AG04449 (cell line): ENCODE results near the gene QTRT2.

Experiments used
- CTCF ChIA-PET: fragments of 350-600 bp; formaldehyde crosslinking; extraction: SDS; loops from one replicate; lab custom pipeline; 2021; ENCODE audit warnings: antibody characterized with exemption; lab: Yijun Ruan, JAX
- POLR2A ChIA-PET: fragments of 400-600, 350-600 bp; formaldehyde crosslinking; extraction: SDS; loops from one replicate; lab custom pipeline; 2020; ENCODE audit warnings: antibody characterized with exemption, inconsistent platforms; lab: Yijun Ruan, JAX
- DNase-seq: peaks from one replicate; pipeline ENCODE4 v3.0.0-alpha.2; 2010; ENCODE audit warnings: low read depth, low spot score
- H3K4me3 ChIP-seq: 2 replicates; pipeline ENCODE4 v1.5.1; 2011; ENCODE audit warnings: low read depth, mild to moderate bottlenecking, control low read depth, low read length
- TF ChIP-seq, protein P1 (sequence below): IDR thresholded peaks from one replicate; pipeline ENCODE4 v1.5.1; 2011; ENCODE audit warnings: mild to moderate bottlenecking, moderate library complexity, low read length, control low read depth, inconsistent platforms; ENCODE audit not compliant: insufficient read depth; ENCODE audit errors: missing control alignments

Gene QTRT2

GRCh38 chr3:114080201-114080600 is 23.7 kb downstream of the QTRT2 start:
- ChIA-PET POLR2A (no interaction called here), CTCF (interaction anchor here (1.1 kb wide), 2 partner anchors 71 to 219 kb away, joined by 3 to 4 read pairs; no protein-coding TSS in a partner anchor)

GRCh38 chr3:114081037-114081436 is 24.5 kb downstream of the QTRT2 start:
- no peak overlapping the region for H3K4me3 ChIP-seq
- no peak for DNase-seq
- ChIA-PET POLR2A (no interaction called here), CTCF (interaction anchor here (0.7 to 1.1 kb wide), 2 partner anchors 12 to 219 kb away, joined by 3 read pairs; no protein-coding TSS in a partner anchor)
- TF ChIP-seq, protein P1, sequence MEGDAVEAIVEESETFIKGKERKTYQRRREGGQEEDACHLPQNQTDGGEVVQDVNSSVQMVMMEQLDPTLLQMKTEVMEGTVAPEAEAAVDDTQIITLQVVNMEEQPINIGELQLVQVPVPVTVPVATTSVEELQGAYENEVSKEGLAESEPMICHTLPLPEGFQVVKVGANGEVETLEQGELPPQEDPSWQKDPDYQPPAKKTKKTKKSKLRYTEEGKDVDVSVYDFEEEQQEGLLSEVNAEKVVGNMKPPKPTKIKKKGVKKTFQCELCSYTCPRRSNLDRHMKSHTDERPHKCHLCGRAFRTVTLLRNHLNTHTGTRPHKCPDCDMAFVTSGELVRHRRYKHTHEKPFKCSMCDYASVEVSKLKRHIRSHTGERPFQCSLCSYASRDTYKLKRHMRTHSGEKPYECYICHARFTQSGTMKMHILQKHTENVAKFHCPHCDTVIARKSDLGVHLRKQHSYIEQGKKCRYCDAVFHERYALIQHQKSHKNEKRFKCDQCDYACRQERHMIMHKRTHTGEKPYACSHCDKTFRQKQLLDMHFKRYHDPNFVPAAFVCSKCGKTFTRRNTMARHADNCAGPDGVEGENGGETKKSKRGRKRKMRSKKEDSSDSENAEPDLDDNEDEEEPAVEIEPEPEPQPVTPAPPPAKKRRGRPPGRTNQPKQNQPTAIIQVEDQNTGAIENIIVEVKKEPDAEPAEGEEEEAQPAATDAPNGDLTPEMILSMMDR: no peak

More at GRCh38 chr3:114080201-114080600, 23.7 kb downstream of the QTRT2 start:
- no peak for DNase-seq
- TF ChIP-seq, protein P1: no peak
- H3K4me3 ChIP-seq: no peak overlapping the region

DNA sequence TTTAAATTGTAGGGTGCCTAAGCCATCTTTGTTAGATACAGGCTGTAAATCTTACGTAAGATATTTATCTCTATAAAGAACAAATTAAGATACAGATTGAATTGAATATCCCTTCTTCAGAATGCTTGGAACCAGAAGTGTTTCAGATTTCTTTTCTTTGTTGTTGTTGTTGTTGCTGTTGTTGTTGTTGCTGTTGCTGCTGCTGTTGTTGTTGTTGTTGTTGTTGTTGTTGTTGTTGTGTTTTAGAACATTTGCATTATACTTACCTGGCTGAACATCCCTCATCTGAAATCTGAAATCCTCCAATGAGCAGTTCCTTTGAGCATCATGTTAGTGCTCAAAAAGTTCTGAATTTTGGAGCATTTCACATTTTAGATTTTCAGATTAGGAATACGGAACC is 26.6 kb downstream of the QTRT2 start:
- CTCF ChIA-PET: no interaction called here
- DNase-seq: no peak
- TF ChIP-seq, protein P1: no peak
- POLR2A ChIA-PET: no interaction called here
- H3K4me3 ChIP-seq: no peak overlapping the region

- CTCF ChIA-PET: interaction anchor here (1.2 to 1.3 kb wide), 2 partner anchors 12 to 242 kb away, joined by 3 to 6 read pairs; no protein-coding TSS in a partner anchor
- DNase-seq: no peak
Measured at GRCh38 chr3:114086356-114086755, 29.8 kb downstream of the QTRT2 start.

GRCh38 chr3:114089675-114090074 is 33.1 kb downstream of the QTRT2 start:
- no peak overlapping the region for H3K4me3 ChIP-seq
- TF ChIP-seq, protein P1: no peak
- ChIA-PET POLR2A (no interaction called here), CTCF (interaction anchor here (0.6 to 0.7 kb wide), 2 partner anchors 61 to 353 kb away, joined by 3 read pairs; no protein-coding TSS in a partner anchor)
- no peak for DNase-seq

More at GRCh38 chr3:114086356-114086755, 29.8 kb downstream of the QTRT2 start:
- POLR2A ChIA-PET: no interaction called here
- no peak overlapping the region for H3K4me3 ChIP-seq
- TF ChIP-seq, protein P1: no peak

- ChIA-PET POLR2A (interaction anchor here (1.0 kb wide), 1 partner anchor 8 kb away, joined by 3 read pairs; no protein-coding TSS in a partner anchor), CTCF (interaction anchor here (1.0 kb wide), 1 partner anchor 11 kb away, joined by 3 read pairs; no protein-coding TSS in a partner anchor)
- peak overlapping the region; percentile 3; the same call in 1 of the 2 replicates for H3K4me3 ChIP-seq
- TF ChIP-seq, protein P1: no peak
- DNase-seq: no peak
Measured at GRCh38 chr3:114092151-114093015, 35.8 kb downstream of the QTRT2 start.
